ENCODE measurements around the gene CYP2S1. TPM values are rescaled to one million over a fixed set of nuclear protein-coding genes. Genes with fewer than 3 reads are reported as not detected.
"Not testable (repeated sequence)": the region's sequence is repeated elsewhere in the genome, so short reads cannot be mapped to it uniquely, and the experiment has no call there.

Gene CYP2S1
- total RNA-seq, 1 donor from 2014 or later = 0.73 TPM

GRCh38 chr19:41221514-41222205 is 28.6 kb downstream of the CYP2S1 start:
- no peak for ATAC-seq
- intact Hi-C loops (cut with DNase I) = no loop called here
- DNase-seq (ENCODE audit: missing footprints) = peak; percentile 50

- intact Hi-C loops (cut with DNase I) = no loop called here
- ATAC-seq = no peak
- peak; percentile 23 for DNase-seq (ENCODE audit: missing footprints)
Observed at GRCh38 chr19:41222240-41222639, 29.2 kb downstream of the CYP2S1 start.

GRCh38 chr19:41223431-41224234 is 30.6 kb downstream of the CYP2S1 start:
- DNase-seq (ENCODE audit: missing footprints) (peak; percentile 39), ATAC-seq (no peak)
- intact Hi-C loops (cut with DNase I) = no loop called here

GRCh38 chr19:41224632-41225031 is 31.6 kb downstream of the CYP2S1 start:
- intact Hi-C loops (cut with DNase I) = no loop called here
- no peak for ATAC-seq
- DNase-seq (ENCODE audit: missing footprints) = peak; percentile 30

GRCh38 chr19:41225238-41226052 is 32.4 kb downstream of the CYP2S1 start:
- ATAC-seq = peak; percentile 58
- intact Hi-C loops (cut with DNase I) = loop anchor here (2.0 kb wide), 1 partner anchor 37 kb away; no protein-coding TSS in a partner anchor
- peak; percentile 56 for DNase-seq (ENCODE audit: missing footprints)

- ATAC-seq (peak; percentile 69), DNase-seq (ENCODE audit: missing footprints) (peak; percentile 74)
- intact Hi-C loops (cut with DNase I) = loop anchor here (2.0 kb wide), 1 partner anchor 37 kb away; no protein-coding TSS in a partner anchor
Observed at GRCh38 chr19:41226053-41226873, 33.2 kb downstream of the CYP2S1 start.

- intact Hi-C loops (cut with DNase I) = loop anchor here (2.0 kb wide), 1 partner anchor 36 kb away; no protein-coding TSS in a partner anchor
- DNase-seq (ENCODE audit: missing footprints) = peak; percentile 57
- ATAC-seq = no peak
Observed at GRCh38 chr19:41226874-41227390, 33.9 kb downstream of the CYP2S1 start.

GRCh38 chr19:41228486-41228885 is 35.5 kb downstream of the CYP2S1 start:
- no peak for ATAC-seq
- intact Hi-C loops (cut with DNase I) = no loop called here
- DNase-seq (ENCODE audit: missing footprints) = peak; percentile 22

GRCh38 chr19:41229338-41229737 is 36.3 kb downstream of the CYP2S1 start:
- ATAC-seq; DNase-seq (ENCODE audit: missing footprints); intact Hi-C loops (cut with DNase I): not testable (repeated sequence)

- intact Hi-C loops (cut with DNase I) = no loop called here
- DNase-seq (ENCODE audit: missing footprints) = peak; percentile 14
- no peak for ATAC-seq
Observed at GRCh38 chr19:41230067-41230857, 37.2 kb downstream of the CYP2S1 start.

GRCh38 chr19:41232686-41233085 is 39.7 kb downstream of the CYP2S1 start:
- DNase-seq (ENCODE audit: missing footprints) (peak; percentile 9), ATAC-seq (no peak)
- intact Hi-C loops (cut with DNase I) = no loop called here

- ATAC-seq (peak; percentile 77), DNase-seq (ENCODE audit: missing footprints) (peak; percentile 37)
Observed at GRCh38 chr19:41233748-41234240, 40.8 kb downstream of the CYP2S1 start.

GRCh38 chr19:41234512-41235168 is 41.6 kb downstream of the CYP2S1 start:
- intact Hi-C loops (cut with DNase I) = no loop called here
- ATAC-seq (no peak), DNase-seq (ENCODE audit: missing footprints) (peak; percentile 35)

More at GRCh38 chr19:41233748-41234240, 40.8 kb downstream of the CYP2S1 start:
- intact Hi-C loops (cut with DNase I) = no loop called here

GRCh38 chr19:41235480-41235879 is 42.5 kb downstream of the CYP2S1 start:
- intact Hi-C loops (cut with DNase I) = no loop called here
- DNase-seq (ENCODE audit: missing footprints) = no peak
- no peak for ATAC-seq

GRCh38 chr19:41238244-41238643 is 45.2 kb downstream of the CYP2S1 start:
- ATAC-seq = no peak
- intact Hi-C loops (cut with DNase I) = no loop called here

GRCh38 chr19:41239363-41239762 is 46.3 kb downstream of the CYP2S1 start:
- intact Hi-C loops (cut with DNase I) = no loop called here
- ATAC-seq (no peak), DNase-seq (ENCODE audit: missing footprints) (peak; percentile 8)

More at GRCh38 chr19:41238244-41238643, 45.2 kb downstream of the CYP2S1 start:
- DNase-seq (ENCODE audit: missing footprints) = peak; percentile 21

All from Right ventricle myocardium inferior (tissue), 1 donor.